HepG2 (cell line): ENCODE measurements around the gene ZNF526. TPM values are rescaled to one million over a fixed set of nuclear protein-coding genes. Genes with fewer than 3 reads are reported as not detected.

Experiments used
- AKAP8 ChIP-seq: sonication (generic); formaldehyde crosslinking; IDR thresholded peaks from 2 replicates; pipeline ENCODE4 v1.5.1; 2020; ENCODE audit warnings: mild to moderate bottlenecking, missing genetic modification reagents
- BORCS8-MEF2B ChIP-seq: sonication (generic); formaldehyde crosslinking; IDR thresholded peaks from 2 replicates; pipeline ENCODE4 v1.8.0; 2022; ENCODE audit warnings: mild to moderate bottlenecking, missing genetic modification reagents
- DNMT3B ChIP-seq: conservative IDR thresholded peaks from 2 replicates; pipeline ENCODE4 v1.6.1; 2016; ENCODE audit warnings: missing biosample characterization, control low read depth
- EEA1 ChIP-seq: sonication (generic); formaldehyde crosslinking; IDR thresholded peaks from 2 replicates; pipeline ENCODE4 v1.5.1; 2020; ENCODE audit warnings: mild to moderate bottlenecking, missing genetic modification reagents, borderline replicate concordance
- FOXK1 ChIP-seq: sonication (generic); formaldehyde crosslinking; IDR thresholded peaks from 2 replicates; pipeline ENCODE4 v1.4.0; 2020; ENCODE audit warnings: low read depth, missing genetic modification reagents, borderline replicate concordance
- GATAD2A ChIP-seq: IDR thresholded peaks from 2 replicates; pipeline ENCODE4 v1.6.1; 2016
- HNRNPUL1 ChIP-seq: fragments of 200-400 bp; formaldehyde crosslinking; IDR thresholded peaks from 2 replicates; pipeline ENCODE4 v1.6.1; 2017; ENCODE audit warnings: low read depth, mild to moderate bottlenecking, low read length, moderate library complexity
- JUND ChIP-seq: sonication (generic); formaldehyde crosslinking; IDR thresholded peaks from 2 replicates; pipeline ENCODE4 v1.8.0; 2022; ENCODE audit warnings: mild to moderate bottlenecking, missing genetic modification reagents
- KDM6A ChIP-seq: IDR thresholded peaks from 2 replicates; pipeline ENCODE4 v1.6.1; 2016; ENCODE audit warnings: low read depth
- MYPOP ChIP-seq: sonication (generic); formaldehyde crosslinking; IDR thresholded peaks from 2 replicates; pipeline ENCODE4 v1.8.1; 2023; ENCODE audit warnings: mild to moderate bottlenecking, moderate library complexity, missing genetic modification reagents
- PHB2 ChIP-seq: fragments of 450-650 bp; IDR thresholded peaks from 2 replicates; pipeline ENCODE4 v1.6.1; 2018; ENCODE audit not compliant: partially characterized antibody
- RFXAP ChIP-seq: sonication (generic); formaldehyde crosslinking; IDR thresholded peaks from 2 replicates; pipeline ENCODE4 v1.4.0; 2020; ENCODE audit warnings: missing genetic modification reagents, borderline replicate concordance
- SAP130 ChIP-seq: IDR thresholded peaks from 2 replicates; pipeline ENCODE4 v1.6.1; 2016; ENCODE audit warnings: low read depth
- SPEN ChIP-seq: sonication (generic); formaldehyde crosslinking; IDR thresholded peaks from 2 replicates; pipeline ENCODE4 v1.5.1; 2020; ENCODE audit warnings: low read depth, mild to moderate bottlenecking, missing genetic modification reagents
- STAG1 ChIP-seq: sonication (generic); formaldehyde crosslinking; IDR thresholded peaks from 2 replicates; pipeline ENCODE4 v1.4.0; 2020; ENCODE audit warnings: missing genetic modification reagents
- TBX2 ChIP-seq: sonication (generic); formaldehyde crosslinking; IDR thresholded peaks from 2 replicates; pipeline ENCODE4 v1.5.0; 2020; ENCODE audit warnings: missing genetic modification reagents, mild to moderate bottlenecking, borderline replicate concordance
- ZBTB2 ChIP-seq: sonication (generic); formaldehyde crosslinking; IDR thresholded peaks from 2 replicates; pipeline ENCODE4 v1.8.0; 2022; ENCODE audit warnings: low read depth, missing genetic modification reagents
- ZFY ChIP-seq: sonication (generic); formaldehyde crosslinking; IDR thresholded peaks from 2 replicates; pipeline ENCODE4 v1.4.0; 2020; ENCODE audit warnings: missing genetic modification reagents
- ZNF432 ChIP-seq: sonication (generic); formaldehyde crosslinking; IDR thresholded peaks from 2 replicates; pipeline ENCODE4 v1.5.0; 2020; ENCODE audit warnings: missing genetic modification reagents, mild to moderate bottlenecking, borderline replicate concordance
- ZNF460 ChIP-seq: sonication (generic); formaldehyde crosslinking; IDR thresholded peaks from 2 replicates; pipeline ENCODE4 v1.5.1; 2020; ENCODE audit warnings: missing genetic modification reagents, mild to moderate bottlenecking, borderline replicate concordance
- ZNF547 ChIP-seq: sonication (generic); formaldehyde crosslinking; IDR thresholded peaks from 2 replicates; pipeline ENCODE4 v1.5.1; 2020; ENCODE audit warnings: mild to moderate bottlenecking, missing genetic modification reagents
- ZNF572 ChIP-seq: sonication (generic); formaldehyde crosslinking; IDR thresholded peaks from 2 replicates; pipeline ENCODE4 v1.5.1; 2020; ENCODE audit warnings: mild to moderate bottlenecking, missing genetic modification reagents
- ZNF576 ChIP-seq: sonication (generic); formaldehyde crosslinking; IDR thresholded peaks from 2 replicates; pipeline ENCODE4 v1.4.0; 2020; ENCODE audit warnings: mild to moderate bottlenecking, missing genetic modification reagents
- ZNF773 ChIP-seq: sonication (generic); formaldehyde crosslinking; IDR thresholded peaks from 2 replicates; pipeline ENCODE4 v1.4.0; 2020; ENCODE audit warnings: missing genetic modification reagents, borderline replicate concordance
- polyA plus RNA-seq, 8 experiments: library from polyadenylated mRNA; depleted of rRNA in 3 of 8; stranded (reverse) in 7 of 8; unstranded in 1 of 8; fragments of >200 nt; fragmentation: Illumina TruSeq in 4 of 8; extraction: Trizol in 4 of 8; gene quantifications; 2 replicates each; pipeline versions ENCODE4 v1.2.1 to v1.2.3, GENCODE V29; 2011 to 2016; ENCODE audit warnings: low read depth in 4 of 8, missing spikeins in 1 of 8, mixed read lengths in 1 of 8; ENCODE audit not compliant: insufficient read depth in 1 of 8
- total RNA-seq, 5 experiments: library from RNA; depleted of rRNA; stranded (reverse); fragments of >200 nt; fragmentation: Illumina TruSeq; extraction: Trizol; gene quantifications; 2 replicates each; pipeline ENCODE4 v1.2.3, GENCODE V29; 2016; ENCODE audit warnings: low read depth in 1 of 5
- TF ChIP-seq, protein P1 (sequence below): sonication (generic); formaldehyde crosslinking; IDR thresholded peaks from 2 replicates; pipeline ENCODE4 v1.4.0; 2020; ENCODE audit warnings: mild to moderate bottlenecking, missing genetic modification reagents

The ZNF526 gene
- total and polyA plus RNA-seq, 2 of the 13 experiments (the other 11 are each of a cell fraction or from before 2014, with no cell fraction given), result 3.3 to 8.4 TPM

DNA sequence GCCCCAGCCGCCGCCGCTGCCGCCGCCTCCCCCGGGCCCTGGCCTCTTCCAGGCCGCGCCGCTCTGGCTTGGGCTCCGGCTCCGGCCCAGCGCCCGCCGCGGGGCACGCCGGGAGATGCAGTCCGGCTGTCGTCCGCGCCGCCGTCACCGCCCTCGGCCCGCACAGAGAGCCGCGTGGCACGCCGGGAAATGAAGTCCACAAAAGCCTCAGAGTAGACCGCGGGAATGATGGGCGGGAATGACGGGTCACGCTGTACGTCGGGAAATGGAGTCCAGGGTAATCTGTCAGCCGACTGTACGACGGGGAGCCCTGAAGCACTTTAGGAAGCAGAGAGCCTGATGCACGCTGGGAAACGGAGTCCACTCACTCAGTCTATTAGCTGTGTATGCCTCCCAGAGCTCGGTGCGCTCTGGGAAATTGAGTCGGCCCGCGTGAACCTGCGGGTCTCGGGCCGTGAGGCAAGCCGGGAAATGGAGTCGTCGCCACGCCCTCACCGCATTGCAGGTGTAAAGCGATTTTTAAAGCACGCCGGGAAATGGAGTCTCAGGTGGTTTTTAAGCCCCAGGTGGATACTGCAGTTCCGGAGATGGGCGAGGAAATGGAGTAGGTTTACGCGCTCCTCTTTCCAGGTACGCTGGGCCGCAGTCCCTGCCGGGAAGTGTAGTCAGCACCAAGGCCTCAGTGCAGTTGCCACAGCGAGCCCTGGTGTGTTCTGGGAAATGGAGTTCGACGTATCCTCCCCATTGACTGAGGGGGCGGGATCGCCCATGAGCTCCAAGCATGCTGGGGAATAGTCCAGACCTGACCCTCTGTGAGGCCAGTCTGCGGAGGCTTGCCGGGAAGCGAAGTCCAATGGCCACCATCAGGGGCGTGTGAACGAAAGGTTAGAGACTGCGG lies 22.6 kb downstream of the ZNF526 start, which contains the start of gene GSK3A (continued):
- peak; percentile 58; the same call in 1 of the 2 replicates for TF ChIP-seq JUND
- peak; percentile 65; the same call in 1 of the 2 replicates for TF ChIP-seq FOXK1 (CRISPR knock-in tag)
- peak; percentile 53; the same call in 1 of the 2 replicates for TF ChIP-seq RFXAP (CRISPR knock-in tag)
- TF ChIP-seq HNRNPUL1, result no peak
- TF ChIP-seq EEA1 (CRISPR knock-in tag), result no peak
- TF ChIP-seq SAP130 (CRISPR knock-in tag), result peak; percentile 94
- no peak for TF ChIP-seq AKAP8 (CRISPR knock-in tag)
- peak; percentile 95 for TF ChIP-seq ZFY (CRISPR knock-in tag)
- no peak for TF ChIP-seq PHB2
- no peak for TF ChIP-seq ZNF547 (CRISPR knock-in tag)
- no peak for TF ChIP-seq ZNF576
- TF ChIP-seq ZNF432 (CRISPR knock-in tag), result no peak
- TF ChIP-seq TBX2, result peak; percentile 82; the same call in 1 of the 2 replicates
- no peak for TF ChIP-seq STAG1 (CRISPR knock-in tag)
- peak; percentile 26; the same call in 1 of the 2 replicates for TF ChIP-seq ZBTB2
- TF ChIP-seq KDM6A (CRISPR knock-in tag), result no peak
- TF ChIP-seq ZNF773 (CRISPR knock-in tag), result 0 out of 2 replicates have a peak, but pooled peaks have one; percentile 36
- no peak for TF ChIP-seq ZNF460
- TF ChIP-seq ZNF572 (CRISPR knock-in tag), result no peak
- TF ChIP-seq, protein P1, sequence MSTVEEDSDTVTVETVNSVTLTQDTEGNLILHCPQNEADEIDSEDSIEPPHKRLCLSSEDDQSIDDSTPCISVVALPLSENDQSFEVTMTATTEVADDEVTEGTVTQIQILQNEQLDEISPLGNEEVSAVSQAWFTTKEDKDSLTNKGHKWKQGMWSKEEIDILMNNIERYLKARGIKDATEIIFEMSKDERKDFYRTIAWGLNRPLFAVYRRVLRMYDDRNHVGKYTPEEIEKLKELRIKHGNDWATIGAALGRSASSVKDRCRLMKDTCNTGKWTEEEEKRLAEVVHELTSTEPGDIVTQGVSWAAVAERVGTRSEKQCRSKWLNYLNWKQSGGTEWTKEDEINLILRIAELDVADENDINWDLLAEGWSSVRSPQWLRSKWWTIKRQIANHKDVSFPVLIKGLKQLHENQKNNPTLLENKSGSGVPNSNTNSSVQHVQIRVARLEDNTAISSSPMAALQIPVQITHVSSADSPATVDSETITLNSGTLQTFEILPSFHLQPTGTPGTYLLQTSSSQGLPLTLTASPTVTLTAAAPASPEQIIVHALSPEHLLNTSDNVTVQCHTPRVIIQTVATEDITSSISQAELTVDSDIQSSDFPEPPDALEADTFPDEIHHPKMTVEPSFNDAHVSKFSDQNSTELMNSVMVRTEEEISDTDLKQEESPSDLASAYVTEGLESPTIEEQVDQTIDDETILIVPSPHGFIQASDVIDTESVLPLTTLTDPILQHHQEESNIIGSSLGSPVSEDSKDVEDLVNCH, result no peak
- peak; percentile 51; the same call in 1 of the 2 replicates for TF ChIP-seq SPEN (CRISPR knock-in tag)
- 0 out of 2 replicates have a peak, but pooled peaks have one; percentile 24 for TF ChIP-seq DNMT3B (CRISPR knock-in tag)
- peak; percentile 47; the same call in 1 of the 2 replicates for TF ChIP-seq GATAD2A (CRISPR knock-in tag)
- TF ChIP-seq MYPOP (CRISPR knock-in tag), result no peak
- TF ChIP-seq BORCS8-MEF2B (CRISPR knock-in tag), result no peak
